ENCODE results near the gene PTPRF.

The PTPRF gene

DNA sequence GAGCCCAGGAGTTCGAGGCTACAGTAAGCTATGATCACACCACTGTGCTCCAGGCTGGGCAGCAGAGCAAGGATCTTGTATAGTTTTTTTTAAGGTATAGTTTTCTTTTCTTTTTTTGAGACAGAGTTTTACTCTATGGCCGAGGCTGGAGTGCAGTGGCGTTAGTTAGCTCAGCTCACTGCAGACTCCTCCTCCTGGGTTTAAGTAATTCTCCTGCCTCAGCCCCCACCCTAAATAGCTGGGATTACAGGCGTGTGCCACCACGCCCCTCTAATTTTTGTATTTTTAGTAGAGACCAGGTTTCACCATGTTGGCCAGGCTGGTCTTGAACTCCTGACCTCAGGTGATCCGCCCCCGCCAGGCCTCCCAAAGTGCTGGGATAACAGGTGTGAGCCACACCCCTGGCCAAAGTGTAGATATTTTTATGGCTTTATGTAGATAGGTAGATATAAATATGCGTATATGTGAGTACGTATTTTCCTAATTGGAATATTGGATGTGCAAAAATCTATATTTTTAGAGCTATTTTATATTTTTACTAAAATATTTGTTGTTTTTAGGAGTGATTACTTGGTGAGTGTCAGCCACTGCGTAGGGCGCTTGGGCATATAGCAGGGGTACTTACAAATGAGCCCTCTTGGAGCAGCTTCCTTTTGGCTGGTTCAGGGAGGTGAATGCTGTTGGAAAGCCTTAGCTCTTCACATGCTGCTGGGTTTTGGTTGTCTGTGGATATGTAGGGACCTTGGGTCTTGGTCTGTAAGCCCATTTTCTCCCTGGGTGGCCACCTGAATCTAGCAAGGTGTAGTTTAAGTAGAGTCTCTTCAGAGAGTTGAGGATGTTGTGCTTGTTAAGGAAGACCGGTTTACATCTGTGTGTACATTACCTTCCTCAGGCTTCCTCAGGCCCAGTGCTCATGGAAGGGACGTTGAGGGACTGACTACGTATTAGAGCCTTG lies 128.8 kb downstream of the PTPRF start:
- TF ChIP-seq, protein P1, sequence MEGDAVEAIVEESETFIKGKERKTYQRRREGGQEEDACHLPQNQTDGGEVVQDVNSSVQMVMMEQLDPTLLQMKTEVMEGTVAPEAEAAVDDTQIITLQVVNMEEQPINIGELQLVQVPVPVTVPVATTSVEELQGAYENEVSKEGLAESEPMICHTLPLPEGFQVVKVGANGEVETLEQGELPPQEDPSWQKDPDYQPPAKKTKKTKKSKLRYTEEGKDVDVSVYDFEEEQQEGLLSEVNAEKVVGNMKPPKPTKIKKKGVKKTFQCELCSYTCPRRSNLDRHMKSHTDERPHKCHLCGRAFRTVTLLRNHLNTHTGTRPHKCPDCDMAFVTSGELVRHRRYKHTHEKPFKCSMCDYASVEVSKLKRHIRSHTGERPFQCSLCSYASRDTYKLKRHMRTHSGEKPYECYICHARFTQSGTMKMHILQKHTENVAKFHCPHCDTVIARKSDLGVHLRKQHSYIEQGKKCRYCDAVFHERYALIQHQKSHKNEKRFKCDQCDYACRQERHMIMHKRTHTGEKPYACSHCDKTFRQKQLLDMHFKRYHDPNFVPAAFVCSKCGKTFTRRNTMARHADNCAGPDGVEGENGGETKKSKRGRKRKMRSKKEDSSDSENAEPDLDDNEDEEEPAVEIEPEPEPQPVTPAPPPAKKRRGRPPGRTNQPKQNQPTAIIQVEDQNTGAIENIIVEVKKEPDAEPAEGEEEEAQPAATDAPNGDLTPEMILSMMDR (conservative IDR thresholded peaks at IDR 0.05; ENCODE audit: low read depth, low read length), result no peak
- H3K4me3 ChIP-seq (ENCODE audit: low read length), result no peak overlapping the region
- no peak for DNase-seq (ENCODE audit: low read depth)

DNA sequence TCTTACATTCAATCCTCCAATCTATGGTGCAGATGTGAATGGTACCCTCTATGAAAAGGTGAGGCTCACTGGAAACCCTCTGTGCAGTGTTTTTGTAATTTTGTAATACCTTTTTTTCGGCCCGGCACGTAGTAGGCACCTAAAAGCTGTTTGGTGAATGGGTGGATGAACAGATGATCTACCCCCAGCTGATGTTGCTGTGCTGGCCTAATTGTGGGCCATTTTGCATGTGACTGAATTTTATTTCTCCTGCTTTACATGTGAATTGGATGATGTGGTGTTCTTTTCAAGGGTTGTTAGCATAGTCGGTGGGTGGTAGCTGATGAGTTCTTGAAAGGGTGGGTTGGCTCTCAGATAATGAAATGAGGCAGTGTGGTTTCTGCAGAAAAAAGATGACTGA lies 129.7 kb downstream of the PTPRF start:
- no peak for DNase-seq (ENCODE audit: low read depth)
- H3K4me3 ChIP-seq (ENCODE audit: low read length), result no peak overlapping the region
- TF ChIP-seq, protein P1 (conservative IDR thresholded peaks at IDR 0.05; ENCODE audit: low read depth, low read length), result no peak

DNA sequence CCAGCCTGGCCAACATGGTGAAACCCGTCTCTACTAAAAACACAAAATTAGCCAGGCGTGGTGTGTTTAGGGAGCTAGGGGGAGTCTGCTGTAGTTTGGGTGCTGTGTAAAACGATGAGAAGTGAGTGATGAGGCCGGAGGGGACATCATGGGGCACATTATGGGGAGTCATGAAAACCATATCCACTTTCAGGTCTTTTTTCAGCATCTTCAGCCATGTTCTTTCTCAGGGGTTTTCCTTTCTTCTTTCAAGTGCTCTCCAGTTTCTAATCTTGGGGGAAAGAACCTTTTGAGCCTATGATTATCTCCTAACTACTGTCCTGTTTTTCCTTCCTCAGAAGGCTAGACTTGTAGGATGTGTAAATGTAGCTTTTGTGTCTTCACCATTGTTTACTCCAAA lies 133.7 kb downstream of the PTPRF start:
- H3K4me3 ChIP-seq (ENCODE audit: low read length), result no peak overlapping the region
- TF ChIP-seq, protein P1 (conservative IDR thresholded peaks at IDR 0.05; ENCODE audit: low read depth, low read length), result no peak
- DNase-seq (ENCODE audit: low read depth), result no peak

DNA sequence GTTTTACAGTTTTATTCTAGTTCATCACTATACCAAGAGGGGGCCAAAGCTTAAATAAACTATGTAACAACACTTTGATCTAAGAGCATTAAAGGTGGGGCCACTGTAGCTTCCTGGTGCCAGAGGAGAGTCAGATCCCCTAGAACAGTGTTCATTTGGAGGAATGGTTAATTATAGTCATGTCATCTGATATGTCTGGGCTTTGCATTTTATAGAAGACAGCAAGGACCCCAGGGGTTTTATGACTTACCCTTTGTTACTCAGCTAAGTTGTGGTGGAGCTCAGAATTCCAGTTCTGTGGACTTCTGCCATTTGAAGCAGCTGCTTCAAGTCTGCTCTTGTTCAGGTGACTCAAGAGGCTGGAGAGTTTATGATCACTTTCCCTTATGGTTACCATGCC lies 135.9 kb downstream of the PTPRF start:
- TF ChIP-seq, protein P1 (conservative IDR thresholded peaks at IDR 0.05; ENCODE audit: low read depth, low read length), result no peak
- no peak for DNase-seq (ENCODE audit: low read depth)
- no peak overlapping the region for H3K4me3 ChIP-seq (ENCODE audit: low read length)

DNA sequence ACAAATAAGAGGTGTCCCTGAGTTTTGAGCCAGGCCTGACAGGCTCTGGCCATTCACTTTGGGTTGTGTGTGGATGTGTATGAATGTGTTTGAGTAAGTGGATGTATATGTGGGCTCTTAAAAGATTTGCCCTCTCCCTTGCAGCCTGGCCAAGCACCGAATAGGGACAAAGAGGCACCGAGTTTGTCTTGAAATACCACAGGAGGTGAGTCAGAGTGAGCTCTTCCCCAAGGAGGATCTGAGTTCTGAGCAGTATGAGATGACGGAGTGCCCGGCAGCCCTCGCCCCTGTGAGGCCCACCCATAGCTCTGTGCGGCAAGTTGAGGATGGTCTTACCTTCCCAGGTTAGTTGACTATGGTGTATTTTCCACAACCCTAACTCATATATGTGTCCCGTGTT lies 138.3 kb downstream of the PTPRF start:
- TF ChIP-seq, protein P1 (conservative IDR thresholded peaks at IDR 0.05; ENCODE audit: low read depth, low read length), result no peak
- no peak for DNase-seq (ENCODE audit: low read depth)
- H3K4me3 ChIP-seq (ENCODE audit: low read length), result no peak overlapping the region

DNA sequence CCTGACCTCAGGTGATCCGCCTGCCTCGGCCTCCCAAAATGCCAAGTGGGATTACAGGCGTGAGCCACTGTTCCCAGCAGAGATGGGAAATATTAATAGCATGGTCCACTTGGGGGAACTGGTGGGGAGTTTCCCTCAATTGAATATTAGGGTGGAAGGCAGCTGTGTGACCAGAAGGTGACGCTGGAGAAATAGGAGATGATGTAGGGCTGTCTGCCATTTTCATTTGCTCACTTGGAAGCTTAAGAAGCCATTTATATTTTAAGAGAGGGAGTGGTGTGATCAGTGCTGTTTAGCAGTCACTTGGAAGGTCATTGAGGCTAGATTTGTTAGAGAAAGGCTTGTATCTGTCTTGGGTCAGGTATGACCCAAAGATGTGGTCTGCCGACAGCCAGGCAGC lies 139.2 kb downstream of the PTPRF start:
- no peak overlapping the region for H3K4me3 ChIP-seq (ENCODE audit: low read length)
- DNase-seq (ENCODE audit: low read depth), result no peak
- TF ChIP-seq, protein P1 (conservative IDR thresholded peaks at IDR 0.05; ENCODE audit: low read depth, low read length), result no peak

DNA sequence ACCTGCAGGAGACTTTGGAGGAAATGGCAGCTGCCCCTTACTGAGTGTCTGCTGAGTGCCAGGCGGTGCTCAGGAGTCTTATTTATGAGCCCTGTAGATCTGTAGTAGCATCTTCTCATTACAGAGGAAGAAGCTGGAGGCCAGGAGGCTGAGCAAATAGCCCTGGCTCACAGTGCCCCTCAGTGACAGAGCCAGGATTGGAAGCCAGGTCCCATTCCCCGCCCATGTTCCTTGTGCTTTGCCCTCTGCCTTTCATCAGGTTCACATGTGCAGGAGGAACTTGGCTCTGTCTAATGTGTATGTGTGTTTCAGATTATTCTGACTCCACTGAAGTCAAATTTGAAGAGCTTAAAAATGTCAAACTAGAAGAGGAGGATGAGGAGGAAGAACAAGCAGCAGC lies 140.5 kb downstream of the PTPRF start:
- no peak overlapping the region for H3K4me3 ChIP-seq (ENCODE audit: low read length)
- no peak for DNase-seq (ENCODE audit: low read depth)
- TF ChIP-seq, protein P1 (conservative IDR thresholded peaks at IDR 0.05; ENCODE audit: low read depth, low read length), result no peak
